Tibial nerve (tissue), 4 donors: ENCODE data around the gene VSIG4. TPM values are rescaled to one million over a fixed set of nuclear protein-coding genes. Genes with fewer than 3 reads are reported as not detected.
A peak's percentile ranks its signal among the peaks of the same experiment; 100 is the strongest.
"Not testable (repeated sequence)": the region's sequence is repeated elsewhere in the genome, so short reads cannot be mapped to it uniquely, and the experiment has no call there.

ENCODE experiments used
- DNase-seq, 2 donors: peaks; one replicate each; pipeline ENCODE4 v3.0.0-alpha.2; 2019; ENCODE audit warnings: low spot score in 2 of 2
- H3K27ac ChIP-seq, 4 donors: fragments of 200-600 bp; sonication (generic) in 3 of 4; one replicate each; pipeline ENCODE4 v1.5.1; 2017 to 2019; ENCODE audit warnings: mild to moderate bottlenecking in 1 of 4
- H3K27me3 ChIP-seq, 2 donors: fragments of 200-600 bp; sonication (generic) in 1 of 2; one replicate each; pipeline versions ENCODE4 v1.5.1 to v1.6.0; 2017 to 2019
- H3K36me3 ChIP-seq, 3 donors: fragments of 200-600 bp; sonication (generic); one replicate each; pipeline ENCODE4 v1.5.1; 2018 to 2019
- H3K4me1 ChIP-seq, 4 donors: fragments of 200-600 bp; sonication (generic) in 3 of 4; one replicate each; pipeline ENCODE4 v1.5.1; 2017 to 2019
- H3K4me3 ChIP-seq, 4 donors: fragments of 200-600 bp; sonication (generic) in 3 of 4; one replicate each; pipeline ENCODE4 v1.5.1; 2017 to 2019; ENCODE audit warnings: mild to moderate bottlenecking in 1 of 4, moderate library complexity in 1 of 4
- H3K9me3 ChIP-seq, 4 donors: fragments of 200-600 bp; sonication (generic) in 3 of 4; one replicate each; pipeline ENCODE4 v1.5.1; 2017 to 2019
- CTCF ChIP-seq, 5 experiments: fragments of 200-600 bp in 3 of 5; fragments of 450-650 bp in 2 of 5; sonication (generic) in 3 of 5; IDR thresholded peaks; one replicate each; pipeline ENCODE4 v1.5.1; 2016 to 2019; ENCODE audit warnings: antibody characterized with exemption in 5 of 5, mild to moderate bottlenecking in 3 of 5, moderate library complexity in 2 of 5
- EP300 ChIP-seq, 2 donors: sonication (generic); formaldehyde crosslinking; IDR thresholded peaks; one replicate each; pipeline ENCODE4 v1.6.1; 2017; ENCODE audit warnings: antibody characterized with exemption in 2 of 2, mild to moderate bottlenecking in 1 of 2
- POLR2A ChIP-seq, 2 donors: fragments of 450-650 bp; IDR thresholded peaks; one replicate each; pipeline ENCODE4 v1.6.1; 2017; ENCODE audit warnings: antibody characterized with exemption in 2 of 2, mild to moderate bottlenecking in 2 of 2, moderate library complexity in 2 of 2
- WGBS, 2 donors: methylation state at CpG; one replicate each; pipeline ENCODE4 v1.1.5; 2018; 5-methylcytosine and 5-hydroxymethylcytosine counted together
- total RNA-seq, 4 donors: library from RNA; depleted of rRNA; stranded (reverse); fragments of >200 nt; gene quantifications; one replicate each; pipeline ENCODE4 v1.1.0, GENCODE V29; 2016

VSIG4 gene
- 100 to 1,000 TPM in 2 of 4 donors, 10 to 100 TPM in 2; 81.3 to 283 (median 101) TPM for total RNA-seq

- Histone ChIP-seq H3K27ac (no peak within 1 kb of the TSS), H3K9me3 (no peaks in the 10 kb centered on the region), H3K4me1 (peaks cover 0 to 9% (median 0%) of the 10 kb centered on the region in 4 donors), H3K4me3 (peak within 1 kb of the TSS in 1 of 4 donors; percentile 33), H3K27me3 (no peaks in the 10 kb centered on the region), H3K36me3 (no peaks in the 10 kb centered on the region)
- DNase-seq = peak; percentile 13 to 31
- 83% methylated on average over 2 of the region's 2 CpGs for WGBS, 2 donors
- TF ChIP-seq POLR2A (IDR thresholded peaks at IDR 0.05) (no peak), CTCF (IDR thresholded peaks at IDR 0.05) (no peak), EP300 (IDR thresholded peaks at IDR 0.05) (peak in 1 of 2 donors; percentile 67)
Measured at GRCh38 chrX:66039944-66040343, at the start of gene VSIG4. VSIG4 (minus strand) TSS chrX:66040080; CDS start chrX:66039998, 82 bp downstream.

- Histone ChIP-seq H3K4me3 (no peak overlapping the region), H3K36me3 (no peaks in the 10 kb centered on the region), H3K9me3 (no peaks in the 10 kb centered on the region), H3K4me1 (no peaks in the 10 kb centered on the region), H3K27ac (no peak overlapping the region), H3K27me3 (no peaks in the 10 kb centered on the region)
- no peak for TF ChIP-seq CTCF (IDR thresholded peaks at IDR 0.05)
- no peak for TF ChIP-seq POLR2A (IDR thresholded peaks at IDR 0.05)
- 66 to 82% methylated on average over 1 of the region's 1 CpG for WGBS, 2 donors
- DNase-seq = no peak
Measured at GRCh38 chrX:66076801-66077200, 36.9 kb upstream of the VSIG4 start.

- 79 to 83% methylated on average over 23 to 24 of the region's 24 CpGs for WGBS, 2 donors
- H3K9me3 ChIP-seq = no peaks in the 10 kb centered on the region
- DNase-seq = peak in 1 of 2 donors; percentile 8
- TF ChIP-seq EP300 (IDR thresholded peaks at IDR 0.05) (peak in 1 of 2 donors; percentile 49), CTCF (IDR thresholded peaks at IDR 0.05) (no peak), POLR2A (IDR thresholded peaks at IDR 0.05) (no peak)
- H3K27me3 ChIP-seq = no peaks in the 10 kb centered on the region
- no peaks in the 10 kb centered on the region for H3K36me3 ChIP-seq
- peak overlapping the region in 1 of 4 donors; percentile 37 for H3K27ac ChIP-seq
- H3K4me3 ChIP-seq = no peak overlapping the region
- H3K4me1 ChIP-seq = no peaks in the 10 kb centered on the region
Measured at GRCh38 chrX:66074920-66075879, 35.3 kb upstream of the VSIG4 start.

- H3K36me3 ChIP-seq = no peaks in the 10 kb centered on the region
- TF ChIP-seq CTCF (IDR thresholded peaks at IDR 0.05) (no peak), POLR2A (IDR thresholded peaks at IDR 0.05) (no peak), EP300 (IDR thresholded peaks at IDR 0.05) (no peak)
- DNase-seq = no peak
- 38 to 45% methylated on average over 1 of the region's 1 CpG for WGBS, 2 donors
- no peaks in the 10 kb centered on the region for H3K27me3 ChIP-seq
- H3K4me1 ChIP-seq = no peaks in the 10 kb centered on the region
- no peaks in the 10 kb centered on the region for H3K9me3 ChIP-seq
- no peak overlapping the region for H3K27ac ChIP-seq
- H3K4me3 ChIP-seq = no peak overlapping the region
Measured at GRCh38 chrX:66071126-66071525, 31.2 kb upstream of the VSIG4 start.

GRCh38 chrX:66064261-66064660 is 24.4 kb upstream of the VSIG4 start:
- Histone ChIP-seq H3K9me3 (no peaks in the 10 kb centered on the region), H3K4me1 (no peaks in the 10 kb centered on the region), H3K36me3 (no peaks in the 10 kb centered on the region), H3K27me3 (peaks cover 0 to 10% of the 10 kb centered on the region in 2 donors), H3K4me3 (no peak overlapping the region), H3K27ac (no peak overlapping the region)
- TF ChIP-seq POLR2A (IDR thresholded peaks at IDR 0.05) (no peak), EP300 (IDR thresholded peaks at IDR 0.05) (no peak), CTCF (IDR thresholded peaks at IDR 0.05) (no peak)
- DNase-seq = no peak
- WGBS, 2 donors = 72 to 85% methylated on average over 2 to 4 of the region's 4 CpGs

- not testable (repeated sequence) for H3K27ac ChIP-seq, H3K4me1 ChIP-seq, H3K9me3 ChIP-seq, DNase-seq, H3K4me3 ChIP-seq, H3K27me3 ChIP-seq, H3K36me3 ChIP-seq
- WGBS, 2 donors = 63 to 96% methylated on average over 5 of the region's 5 CpGs
Measured at GRCh38 chrX:66057019-66057418, 17.1 kb upstream of the VSIG4 start.
